Naive B cell (primary cell): Measurements from ENCODE around the gene IQCE. TPM values are rescaled to one million over a fixed set of nuclear protein-coding genes. Genes with fewer than 3 reads are reported as not detected.

Source experiments
- ATAC-seq, 2 donors: fragments of 150-1000 bp; cut with Tn5 transposase; 2 replicates each; pipeline ENCODE4 v1.10.0; 2021; ENCODE audit warnings: low read depth in 2 of 2, mild to moderate bottlenecking in 2 of 2, moderate library complexity in 2 of 2
- DNase-seq: peaks from one replicate; pipeline ENCODE4 v3.0.0; 2022
- H3K27ac Mint-ChIP-seq, 6 donors: one replicate each; pipeline ENCODE4 v1.8.0; 2020 to 2022; ENCODE audit warnings: mild to moderate bottlenecking in 6 of 6, mixed read lengths in 6 of 6, moderate library complexity in 5 of 6, inconsistent platforms in 2 of 6
- H3K27me3 Mint-ChIP-seq, 3 donors: one replicate each; pipeline ENCODE4 v1.8.0; 2021 to 2022; ENCODE audit warnings: mixed read lengths in 3 of 3, mild to moderate bottlenecking in 1 of 3
- H3K36me3 Mint-ChIP-seq, 2 donors: one replicate each; pipeline ENCODE4 v1.8.0; 2020 to 2022; ENCODE audit warnings: mixed read lengths in 2 of 2, inconsistent platforms in 1 of 2, mild to moderate bottlenecking in 1 of 2
- H3K4me1 Mint-ChIP-seq, 3 donors: one replicate each; pipeline ENCODE4 v1.8.0; 2020 to 2022; ENCODE audit warnings: mixed read lengths in 3 of 3, inconsistent platforms in 1 of 3, mild to moderate bottlenecking in 1 of 3, moderate library complexity in 1 of 3
- H3K4me3 Mint-ChIP-seq, 8 donors: one replicate each; pipeline ENCODE4 v1.8.0; 2020 to 2022; ENCODE audit warnings: mild to moderate bottlenecking in 8 of 8, mixed read lengths in 8 of 8, moderate library complexity in 8 of 8, inconsistent platforms in 2 of 8
- H3K9me3 Mint-ChIP-seq, 7 donors: one replicate each; pipeline ENCODE4 v1.8.0; 2020 to 2022; ENCODE audit warnings: mixed read lengths in 7 of 7, mild to moderate bottlenecking in 5 of 7, inconsistent platforms in 2 of 7, moderate library complexity in 1 of 7
- polyA plus RNA-seq, 6 donors: library from polyadenylated mRNA; unstranded; fragments of 300-500 nt; fragmentation: Illumina TruSeq; gene quantifications; one replicate each; pipeline ENCODE4 v1.2.3, GENCODE V29; 2021; ENCODE audit warnings: low read depth in 6 of 6

The IQCE gene
- polyA plus RNA-seq, 6 donors from 2014 or later, result 0.36 to 1.7 (median 1.3) TPM; not detected in 1

- ATAC-seq, result no peak
- H3K4me1 Mint-ChIP-seq, result peaks cover 36 to 53% (median 50%) of the 10 kb centered on the region in 3 donors
- peak overlapping the region in 4 of 6 donors; percentile 21 to 84 (median 66) for H3K27ac Mint-ChIP-seq
- H3K4me3 Mint-ChIP-seq, result peak overlapping the region; percentile 50 to 99 (median 87)
- no peaks in the 10 kb centered on the region for H3K36me3 Mint-ChIP-seq
- H3K9me3 Mint-ChIP-seq, result no peaks in the 10 kb centered on the region
- DNase-seq, result no peak
- no peaks in the 10 kb centered on the region for H3K27me3 Mint-ChIP-seq
Measured at GRCh38 chr7:2634267-2635145, 75.7 kb downstream of the IQCE start.

- Mint-ChIP-seq H3K4me1 (peaks cover 36 to 59% (median 54%) of the 10 kb centered on the region in 3 donors), H3K27ac (peak overlapping the region in 3 of 6 donors; percentile 39 to 71 (median 53)), H3K9me3 (no peaks in the 10 kb centered on the region), H3K36me3 (no peaks in the 10 kb centered on the region), H3K4me3 (peak overlapping the region in 5 of 8 donors; percentile 11 to 94 (median 56)), H3K27me3 (no peaks in the 10 kb centered on the region)
- DNase-seq, result no peak
- no peak for ATAC-seq
Measured at GRCh38 chr7:2635148-2635668, 76.4 kb downstream of the IQCE start.

GRCh38 chr7:2635810-2636701, 77.3 kb downstream of the IQCE start:
- no peaks in the 10 kb centered on the region for H3K9me3 Mint-ChIP-seq
- H3K36me3 Mint-ChIP-seq, result no peaks in the 10 kb centered on the region
- peak overlapping the region in 4 of 6 donors; percentile 14 to 88 (median 79) for H3K27ac Mint-ChIP-seq
- H3K27me3 Mint-ChIP-seq, result no peaks in the 10 kb centered on the region
- DNase-seq (no peak), ATAC-seq (no peak)
- peak overlapping the region in 7 of 8 donors; percentile 15 to 94 (median 40) for H3K4me3 Mint-ChIP-seq
- H3K4me1 Mint-ChIP-seq, result peaks cover 41 to 63% (median 57%) of the 10 kb centered on the region in 3 donors

- no peak for ATAC-seq
- Mint-ChIP-seq H3K27ac (peak overlapping the region in 3 of 6 donors; percentile 38 to 77 (median 63)), H3K27me3 (no peaks in the 10 kb centered on the region), H3K4me1 (peaks cover 43 to 70% (median 59%) of the 10 kb centered on the region in 3 donors), H3K4me3 (peak overlapping the region in 5 of 8 donors; percentile 15 to 72 (median 61)), H3K36me3 (no peaks in the 10 kb centered on the region), H3K9me3 (no peaks in the 10 kb centered on the region)
- DNase-seq, result no peak
Measured at GRCh38 chr7:2637066-2637471, 78.3 kb downstream of the IQCE start.

GRCh38 chr7:2637505-2638223, 78.9 kb downstream of the IQCE start:
- H3K27ac Mint-ChIP-seq, result peak overlapping the region in 5 of 6 donors; percentile 26 to 77 (median 38)
- peaks cover 39 to 65% (median 58%) of the 10 kb centered on the region in 3 donors for H3K4me1 Mint-ChIP-seq
- H3K4me3 Mint-ChIP-seq, result peak overlapping the region in 6 of 8 donors; percentile 15 to 72 (median 57)

GRCh38 chr7:2638224-2638991, 79.6 kb downstream of the IQCE start:
- Mint-ChIP-seq H3K36me3 (no peaks in the 10 kb centered on the region), H3K4me1 (peaks cover 41 to 61% (median 61%) of the 10 kb centered on the region in 3 donors), H3K9me3 (no peaks in the 10 kb centered on the region), H3K27ac (peak overlapping the region in 3 of 6 donors; percentile 20 to 77 (median 75)), H3K27me3 (no peaks in the 10 kb centered on the region), H3K4me3 (peak overlapping the region in 2 of 8 donors; percentile 9 to 65)
- ATAC-seq (no peak), DNase-seq (no peak)

More at GRCh38 chr7:2637505-2638223, 78.9 kb downstream of the IQCE start:
- DNase-seq (peak; percentile 76), ATAC-seq (peak; percentile 53 to 56)
- Mint-ChIP-seq H3K9me3 (no peaks in the 10 kb centered on the region), H3K36me3 (no peaks in the 10 kb centered on the region), H3K27me3 (no peaks in the 10 kb centered on the region)

GRCh38 chr7:2639181-2639681, 80.5 kb downstream of the IQCE start:
- H3K9me3 Mint-ChIP-seq, result no peaks in the 10 kb centered on the region
- H3K36me3 Mint-ChIP-seq, result no peaks in the 10 kb centered on the region
- no peak for ATAC-seq
- H3K4me3 Mint-ChIP-seq, result no peak overlapping the region
- no peak for DNase-seq
- no peaks in the 10 kb centered on the region for H3K27me3 Mint-ChIP-seq
- peak overlapping the region in 2 of 6 donors; percentile 51 to 88 for H3K27ac Mint-ChIP-seq
- H3K4me1 Mint-ChIP-seq, result peaks cover 43 to 61% (median 61%) of the 10 kb centered on the region in 3 donors

GRCh38 chr7:2639695-2640481, 81.1 kb downstream of the IQCE start:
- DNase-seq (no peak), ATAC-seq (no peak)
- Mint-ChIP-seq H3K27ac (peak overlapping the region in 1 of 6 donors; percentile 88), H3K4me3 (peak overlapping the region in 1 of 8 donors; percentile 15), H3K27me3 (no peaks in the 10 kb centered on the region), H3K9me3 (no peaks in the 10 kb centered on the region), H3K4me1 (peaks cover 46 to 67% (median 67%) of the 10 kb centered on the region in 3 donors), H3K36me3 (no peaks in the 10 kb centered on the region)

- Mint-ChIP-seq H3K4me3 (peak overlapping the region in 2 of 8 donors; percentile 72 to 82), H3K36me3 (no peaks in the 10 kb centered on the region), H3K9me3 (no peaks in the 10 kb centered on the region), H3K27me3 (no peaks in the 10 kb centered on the region), H3K4me1 (peaks cover 48 to 72% (median 68%) of the 10 kb centered on the region in 3 donors), H3K27ac (peak overlapping the region in 3 of 6 donors; percentile 49 to 92 (median 88))
- ATAC-seq, result no peak
- no peak for DNase-seq
Measured at GRCh38 chr7:2640482-2640830, 81.7 kb downstream of the IQCE start.

GRCh38 chr7:2640846-2641316, 82.1 kb downstream of the IQCE start:
- ATAC-seq, result no peak
- Mint-ChIP-seq H3K4me1 (peaks cover 51 to 76% (median 68%) of the 10 kb centered on the region in 3 donors), H3K9me3 (no peaks in the 10 kb centered on the region), H3K36me3 (no peaks in the 10 kb centered on the region), H3K4me3 (peak overlapping the region in 7 of 8 donors; percentile 64 to 86 (median 75)), H3K27me3 (no peaks in the 10 kb centered on the region), H3K27ac (peak overlapping the region in 4 of 6 donors; percentile 67 to 94 (median 90))
- no peak for DNase-seq
